ENCODE data around the gene PALM. TPM values are rescaled to one million over a fixed set of nuclear protein-coding genes. Genes with fewer than 3 reads are reported as not detected.

The PALM gene
- total and polyA plus RNA-seq, 4 donors = 16.2 to 45.7 (median 28.1) TPM

DNA sequence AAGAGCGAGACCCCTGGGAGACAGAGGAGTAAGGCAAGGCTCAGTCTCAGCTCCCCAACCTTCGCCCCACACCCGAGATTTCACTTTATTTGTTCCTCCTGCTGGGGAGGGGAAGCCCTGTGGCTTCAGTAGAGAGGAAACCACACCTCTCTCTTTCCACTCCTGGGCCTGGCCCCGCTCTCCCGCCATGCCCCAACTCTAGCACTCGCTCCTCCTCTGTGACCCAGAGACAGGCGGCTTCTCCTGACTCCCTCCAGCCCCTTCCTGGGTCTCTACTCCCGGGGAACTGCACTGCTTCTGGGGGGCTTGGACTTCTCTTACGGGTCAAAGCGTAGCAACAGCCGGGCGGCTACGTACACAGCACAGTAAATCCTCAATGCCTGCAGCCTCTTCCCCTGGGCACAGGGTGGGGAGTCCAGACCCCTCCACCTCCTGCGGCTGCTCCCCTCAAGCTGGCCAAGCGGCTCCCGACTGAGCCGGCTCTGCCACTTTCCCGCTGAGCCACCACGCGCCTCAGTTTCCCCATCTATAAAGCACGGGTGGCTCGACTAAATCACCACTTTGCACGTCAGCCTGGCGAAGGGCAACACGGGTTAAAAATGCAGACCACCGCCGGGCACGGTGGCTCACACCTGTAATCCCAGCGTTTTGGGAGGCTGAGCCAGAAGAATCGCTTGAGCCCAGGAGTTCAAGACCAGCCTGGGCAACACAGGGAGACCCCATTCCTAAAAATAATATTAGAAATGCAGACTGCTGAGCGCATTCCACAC, 47.1 kb upstream of the PALM start:
- TF ChIP-seq, protein P1, sequence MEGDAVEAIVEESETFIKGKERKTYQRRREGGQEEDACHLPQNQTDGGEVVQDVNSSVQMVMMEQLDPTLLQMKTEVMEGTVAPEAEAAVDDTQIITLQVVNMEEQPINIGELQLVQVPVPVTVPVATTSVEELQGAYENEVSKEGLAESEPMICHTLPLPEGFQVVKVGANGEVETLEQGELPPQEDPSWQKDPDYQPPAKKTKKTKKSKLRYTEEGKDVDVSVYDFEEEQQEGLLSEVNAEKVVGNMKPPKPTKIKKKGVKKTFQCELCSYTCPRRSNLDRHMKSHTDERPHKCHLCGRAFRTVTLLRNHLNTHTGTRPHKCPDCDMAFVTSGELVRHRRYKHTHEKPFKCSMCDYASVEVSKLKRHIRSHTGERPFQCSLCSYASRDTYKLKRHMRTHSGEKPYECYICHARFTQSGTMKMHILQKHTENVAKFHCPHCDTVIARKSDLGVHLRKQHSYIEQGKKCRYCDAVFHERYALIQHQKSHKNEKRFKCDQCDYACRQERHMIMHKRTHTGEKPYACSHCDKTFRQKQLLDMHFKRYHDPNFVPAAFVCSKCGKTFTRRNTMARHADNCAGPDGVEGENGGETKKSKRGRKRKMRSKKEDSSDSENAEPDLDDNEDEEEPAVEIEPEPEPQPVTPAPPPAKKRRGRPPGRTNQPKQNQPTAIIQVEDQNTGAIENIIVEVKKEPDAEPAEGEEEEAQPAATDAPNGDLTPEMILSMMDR (IDR thresholded peaks at IDR 0.05; ENCODE audit: control extremely low read depth, extremely low read depth) = no peak
- DNase-seq (no peak), ATAC-seq (ENCODE audit: insufficient read depth, low FRiP score) (no peak)
- H3K9ac ChIP-seq (ENCODE audit: insufficient read depth in 1 of 2, low read length in 2 of 2) = peak overlapping the region; percentile 56 to 67
- H3K4me1 ChIP-seq (ENCODE audit: control insufficient read depth in 5 of 5, insufficient read depth in 5 of 5, low read length in 5 of 5) = peaks cover 0 to 43% (median 10%) of the 10 kb centered on the region in 5 donors
- peaks cover 0 to 8% (median 0%) of the 10 kb centered on the region in 4 donors for H3K36me3 ChIP-seq (ENCODE audit: control insufficient read depth in 4 of 4, insufficient read depth in 4 of 4, low read length in 4 of 4)
- 7 to 10% methylated on average over 30 to 31 of the region's 31 CpGs for WGBS, 2 donors
- peak overlapping the region; percentile 42 to 74 for H3K27ac ChIP-seq (ENCODE audit: low read depth in 1 of 2, low read length in 1 of 2)
- no peaks in the 10 kb centered on the region for H3K27me3 ChIP-seq (ENCODE audit: control insufficient read depth in 3 of 3, insufficient read depth in 3 of 3, low read length in 2 of 3)
- no peaks in the 10 kb centered on the region for H3K9me3 ChIP-seq (ENCODE audit: control insufficient read depth in 4 of 4, insufficient read depth in 3 of 4, low read length in 3 of 4)
- H3K4me3 ChIP-seq = peak overlapping the region; percentile 94

DNA sequence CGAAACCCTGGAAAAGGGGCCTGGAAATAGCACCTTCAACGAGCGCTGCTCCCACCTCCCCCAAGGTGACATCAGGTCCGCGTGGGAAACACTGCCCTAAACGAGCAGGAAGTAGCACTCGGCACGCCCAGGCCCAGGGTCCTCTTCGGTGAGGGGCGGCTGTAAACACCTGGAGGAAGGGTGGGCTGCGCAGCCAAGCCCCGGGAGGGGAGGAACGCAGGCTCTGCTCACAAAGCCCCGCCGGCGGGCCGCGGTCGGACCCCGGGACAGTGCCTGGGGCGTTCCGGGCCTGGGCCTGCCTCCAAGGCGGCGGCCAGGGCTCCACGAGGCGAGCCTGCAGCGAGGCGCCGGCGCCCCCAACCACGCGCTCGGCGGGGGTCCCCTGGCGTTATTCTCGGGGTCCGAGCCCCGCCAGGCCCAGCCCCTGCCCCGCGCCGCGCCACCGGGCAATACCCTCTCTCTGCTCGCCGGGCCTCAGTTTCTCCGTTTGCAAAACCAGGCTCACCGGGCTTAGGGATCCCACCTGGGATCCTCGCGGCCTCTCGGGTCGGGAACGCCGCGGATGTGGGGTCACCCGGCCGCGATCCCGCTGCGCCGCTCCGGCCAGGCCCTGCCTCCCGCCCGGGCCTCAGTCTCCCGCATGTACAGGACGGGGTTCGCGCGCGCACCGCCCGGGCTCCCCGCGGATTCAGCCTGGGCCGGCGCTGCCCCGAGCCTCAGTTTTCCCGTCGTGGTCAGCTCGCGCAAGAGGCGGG, 46.4 kb upstream of the PALM start:
- Histone ChIP-seq H3K36me3 (ENCODE audit: control insufficient read depth in 4 of 4, insufficient read depth in 4 of 4, low read length in 4 of 4) (peaks cover 0 to 6% (median 0%) of the 10 kb centered on the region in 4 donors), H3K27ac (ENCODE audit: low read depth in 1 of 2, low read length in 1 of 2) (peak overlapping the region; percentile 42 to 74), H3K27me3 (ENCODE audit: control insufficient read depth in 3 of 3, insufficient read depth in 3 of 3, low read length in 2 of 3) (no peaks in the 10 kb centered on the region), H3K4me3 (peak overlapping the region; percentile 94), H3K9me3 (ENCODE audit: control insufficient read depth in 4 of 4, insufficient read depth in 3 of 4, low read length in 3 of 4) (no peaks in the 10 kb centered on the region), H3K9ac (ENCODE audit: insufficient read depth in 1 of 2, low read length in 2 of 2) (peak overlapping the region; percentile 56 to 67), H3K4me1 (ENCODE audit: control insufficient read depth in 5 of 5, insufficient read depth in 5 of 5, low read length in 5 of 5) (peaks cover 0 to 44% (median 10%) of the 10 kb centered on the region in 5 donors)
- TF ChIP-seq, protein P1 (IDR thresholded peaks at IDR 0.05; ENCODE audit: control extremely low read depth, extremely low read depth) = no peak
- DNase-seq = peak in 1 of 3 donors; percentile 40
- ATAC-seq (ENCODE audit: insufficient read depth, low FRiP score) = no peak
- 0 to 1% methylated on average over 62 to 81 of the region's 81 CpGs for WGBS, 2 donors

DNA sequence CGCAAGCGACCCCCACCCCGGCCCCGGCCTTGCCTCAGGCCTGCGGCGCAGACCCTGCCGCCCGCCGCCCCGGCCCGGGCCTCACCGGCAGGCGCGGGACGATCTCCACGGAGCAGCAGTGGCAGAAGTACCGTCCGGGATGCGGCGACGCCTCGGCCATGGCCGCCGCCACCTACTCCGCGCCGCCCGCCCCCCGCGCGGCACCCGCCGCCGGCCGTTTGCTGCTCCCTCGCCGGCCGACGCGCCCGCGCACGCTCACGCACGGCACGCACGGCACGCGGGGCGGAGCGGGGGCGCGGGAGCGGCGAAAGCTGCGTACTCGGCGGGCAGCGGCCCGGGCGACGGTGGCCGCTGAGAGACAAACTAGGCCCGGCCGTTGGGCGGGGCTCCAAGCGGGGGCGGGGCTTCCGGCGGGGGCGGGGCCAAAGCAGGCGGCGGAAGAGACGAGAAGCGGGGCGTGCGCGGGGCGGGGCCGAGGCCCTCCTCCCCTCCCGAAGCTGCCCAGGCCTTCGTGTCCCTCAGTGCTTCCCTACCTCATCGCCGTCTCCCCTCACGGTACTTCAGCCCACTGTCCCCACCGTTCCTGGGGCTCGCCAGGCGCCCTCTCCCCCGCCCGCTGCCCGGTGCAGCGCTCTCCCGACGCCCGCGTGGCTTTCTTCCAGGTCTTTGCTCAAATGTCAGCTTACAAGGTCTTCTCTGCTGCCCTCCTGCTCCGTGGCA, 45.6 kb upstream of the PALM start, which contains the start of gene RNF126:
RNF126 (minus strand) TSS at position 253 of the 720 bp plus-strand sequence; CDS start at position 160, 93 bp downstream.
- H3K9me3 ChIP-seq (ENCODE audit: control insufficient read depth in 4 of 4, insufficient read depth in 3 of 4, low read length in 3 of 4) = no peaks in the 10 kb centered on the region
- peak; percentile 89 to 95 (median 94) for DNase-seq
- WGBS, 2 donors = 1% methylated on average over 62 to 97 of the region's 97 CpGs

More for the DNA sequence above, 45.6 kb upstream of the PALM start, which contains the start of gene RNF126:
- ATAC-seq (ENCODE audit: insufficient read depth, low FRiP score) = peak; percentile 87
- TF ChIP-seq, protein P1 (IDR thresholded peaks at IDR 0.05; ENCODE audit: control extremely low read depth, extremely low read depth) = no peak
- Histone ChIP-seq H3K4me1 (ENCODE audit: control insufficient read depth in 5 of 5, insufficient read depth in 5 of 5, low read length in 5 of 5) (peaks cover 0 to 45% (median 10%) of the 10 kb centered on the region in 5 donors), H3K27ac (ENCODE audit: low read depth in 1 of 2, low read length in 1 of 2) (peak within 1 kb of the TSS; percentile 89 to 91), H3K4me3 (peak within 1 kb of the TSS; percentile 94), H3K9ac (ENCODE audit: insufficient read depth in 1 of 2, low read length in 2 of 2) (peak within 1 kb of the TSS; percentile 56 to 67), H3K27me3 (ENCODE audit: control insufficient read depth in 3 of 3, insufficient read depth in 3 of 3, low read length in 2 of 3) (no peaks in the 10 kb centered on the region), H3K36me3 (ENCODE audit: control insufficient read depth in 4 of 4, insufficient read depth in 4 of 4, low read length in 4 of 4) (peaks cover 0 to 3% (median 0%) of the 10 kb centered on the region in 4 donors)

All from lung (tissue), 12 donors.